ENCODE data around the gene FCSK.
"Not testable (repeated sequence)": the region's sequence is repeated elsewhere in the genome, so short reads cannot be mapped to it uniquely, and the experiment has no call there.

Gene FCSK

GRCh38 chr16:70454222-70455034, at the start of gene FCSK:
FCSK (plus strand) TSS chr16:70454595; CDS start chr16:70463191, 8,596 bp downstream.
- DNase-seq, result no peak

- DNase-seq, result not testable (repeated sequence)
Observed at GRCh38 chr16:70406104-70406503, 48.3 kb upstream of the FCSK start.

- no peak for DNase-seq
Observed at GRCh38 chr16:70407811-70408274, 46.6 kb upstream of the FCSK start.

GRCh38 chr16:70410734-70411133, 43.7 kb upstream of the FCSK start:
- DNase-seq, result no peak

- no peak for DNase-seq
Observed at GRCh38 chr16:70412385-70412784, 42.0 kb upstream of the FCSK start.

- not testable (repeated sequence) for DNase-seq
Observed at GRCh38 chr16:70413572-70413971, 40.8 kb upstream of the FCSK start.

GRCh38 chr16:70416748-70417616, 37.4 kb upstream of the FCSK start:
- peak; percentile 33 for DNase-seq

GRCh38 chr16:70417661-70418060, 36.7 kb upstream of the FCSK start:
- DNase-seq, result no peak

GRCh38 chr16:70418274-70418992, 36.0 kb upstream of the FCSK start:
- DNase-seq, result no peak

GRCh38 chr16:70418993-70419318, 35.4 kb upstream of the FCSK start:
- no peak for DNase-seq

GRCh38 chr16:70419384-70420327, 34.7 kb upstream of the FCSK start:
- DNase-seq, result no peak

- DNase-seq, result no peak
Observed at GRCh38 chr16:70421014-70421413, 33.4 kb upstream of the FCSK start.

GRCh38 chr16:70421473-70422311, 32.7 kb upstream of the FCSK start:
- no peak for DNase-seq

- no peak for DNase-seq
Observed at GRCh38 chr16:70422543-70422942, 31.9 kb upstream of the FCSK start.

- DNase-seq, result no peak
Observed at GRCh38 chr16:70427786-70428177, 26.6 kb upstream of the FCSK start.

- no peak for DNase-seq
Observed at GRCh38 chr16:70428178-70428998, 26.0 kb upstream of the FCSK start.

- no peak for DNase-seq
Observed at GRCh38 chr16:70429888-70430666, 24.3 kb upstream of the FCSK start.

GRCh38 chr16:70430667-70431536, 23.5 kb upstream of the FCSK start:
- DNase-seq, result no peak

Data from DMS79 treated with DMSO at 0.1 percent for 48 hours (cell line).